GM19238 (cell line): Measurements from ENCODE around the gene GRIK2.

ENCODE experiments used
- DNase-seq: peaks from one replicate; pipeline ENCODE4 v3.0.0; 2011; ENCODE audit warnings: low spot score; ENCODE audit not compliant: insufficient read length

GRIK2 gene

GRCh38 chr6:101878554-101879276 is 485.2 kb downstream of the GRIK2 start:
- DNase-seq: no peak

- DNase-seq: no peak
Observed at GRCh38 chr6:101879782-101880181, 486.3 kb downstream of the GRIK2 start.

- no peak for DNase-seq
Observed at GRCh38 chr6:101883505-101883904, 490.0 kb downstream of the GRIK2 start.

- no peak for DNase-seq
Observed at GRCh38 chr6:101887532-101887931, 494.0 kb downstream of the GRIK2 start.

- DNase-seq: no peak
Observed at GRCh38 chr6:101907356-101908217, 514.1 kb downstream of the GRIK2 start.

- no peak for DNase-seq
Observed at GRCh38 chr6:101909366-101909765, 515.9 kb downstream of the GRIK2 start.

- no peak for DNase-seq
Observed at GRCh38 chr6:101912311-101912710, 518.8 kb downstream of the GRIK2 start.

GRCh38 chr6:101918471-101918870 is 525.0 kb downstream of the GRIK2 start:
- no peak for DNase-seq

GRCh38 chr6:101921829-101922450 is 528.4 kb downstream of the GRIK2 start:
- no peak for DNase-seq

- DNase-seq: no peak
Observed at GRCh38 chr6:101926149-101926925, 532.8 kb downstream of the GRIK2 start.

- DNase-seq: no peak
Observed at GRCh38 chr6:101931766-101932165, 538.3 kb downstream of the GRIK2 start.

- DNase-seq: no peak
Observed at GRCh38 chr6:101932704-101933103, 539.2 kb downstream of the GRIK2 start.

- DNase-seq: no peak
Observed at GRCh38 chr6:101935732-101936131, 542.2 kb downstream of the GRIK2 start.

GRCh38 chr6:101936516-101936915 is 543.0 kb downstream of the GRIK2 start:
- DNase-seq: no peak

- DNase-seq: no peak
Observed at GRCh38 chr6:101937108-101937507, 543.6 kb downstream of the GRIK2 start.

- DNase-seq: no peak
Observed at GRCh38 chr6:101940391-101940790, 546.9 kb downstream of the GRIK2 start.

- DNase-seq: no peak
Observed at GRCh38 chr6:101956961-101957360, 563.5 kb downstream of the GRIK2 start.

GRCh38 chr6:101961357-101961756 is 567.8 kb downstream of the GRIK2 start:
- no peak for DNase-seq

- no peak for DNase-seq
Observed at GRCh38 chr6:101980924-101981323, 587.4 kb downstream of the GRIK2 start.

- no peak for DNase-seq
Observed at GRCh38 chr6:101986476-101986875, 593.0 kb downstream of the GRIK2 start.

- DNase-seq: no peak
Observed at GRCh38 chr6:101992286-101992685, 598.8 kb downstream of the GRIK2 start.
